ENCODE data around the gene PLA2G10. TPM values are rescaled to one million over a fixed set of nuclear protein-coding genes. Genes with fewer than 3 reads are reported as not detected.
"Not testable (repeated sequence)": the region's sequence is repeated elsewhere in the genome, so short reads cannot be mapped to it uniquely, and the experiment has no call there.

Gene PLA2G10
- total RNA-seq, 1 experiment from 2014 or later, result not detected

DNA sequence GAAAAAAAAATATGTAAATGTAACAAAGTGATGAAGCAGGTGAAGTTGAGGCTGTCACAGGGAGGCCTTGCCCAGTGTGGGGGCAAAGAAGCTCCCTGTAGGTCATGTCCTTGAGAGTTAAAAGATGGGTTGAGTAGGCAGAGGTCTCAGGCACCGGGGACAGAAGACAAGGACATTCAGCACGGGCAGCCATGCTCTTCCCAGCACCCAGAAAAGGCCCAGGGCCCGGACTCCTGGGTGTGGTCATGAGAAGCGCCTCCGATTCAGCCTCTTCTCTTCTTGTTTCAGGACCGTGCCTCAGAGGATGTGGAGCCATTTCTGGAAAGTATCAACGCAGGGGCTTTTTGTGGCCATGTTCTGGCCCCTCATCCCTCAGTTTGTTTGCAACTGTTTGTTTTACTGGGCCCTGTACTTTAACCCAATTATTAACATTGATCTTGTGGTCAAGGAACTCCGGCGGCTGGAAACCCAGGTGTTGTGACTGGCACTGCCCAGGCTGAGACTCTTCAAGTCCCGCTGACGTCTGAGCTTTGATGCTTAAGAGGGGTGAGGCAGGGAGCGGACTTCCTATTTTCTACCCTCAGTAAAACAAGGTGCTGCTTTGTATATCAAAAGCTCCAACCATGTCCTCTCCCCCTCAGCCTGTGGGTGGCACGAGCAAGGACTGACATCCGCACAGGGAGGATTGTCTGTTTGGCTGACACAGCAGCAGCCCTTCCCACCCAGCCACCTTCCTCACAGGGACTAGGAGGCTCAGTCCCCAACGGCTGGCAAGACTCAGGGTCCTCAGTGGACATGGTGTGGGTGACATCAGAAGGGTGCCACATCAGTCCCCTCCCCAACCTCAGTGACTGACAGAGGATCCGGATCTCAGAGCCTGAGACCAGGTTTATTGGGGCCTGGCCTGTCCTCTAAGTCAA, 26.5 kb downstream of the PLA2G10 start:
- DNase-seq (ENCODE audit: low read depth), result no peak

DNA sequence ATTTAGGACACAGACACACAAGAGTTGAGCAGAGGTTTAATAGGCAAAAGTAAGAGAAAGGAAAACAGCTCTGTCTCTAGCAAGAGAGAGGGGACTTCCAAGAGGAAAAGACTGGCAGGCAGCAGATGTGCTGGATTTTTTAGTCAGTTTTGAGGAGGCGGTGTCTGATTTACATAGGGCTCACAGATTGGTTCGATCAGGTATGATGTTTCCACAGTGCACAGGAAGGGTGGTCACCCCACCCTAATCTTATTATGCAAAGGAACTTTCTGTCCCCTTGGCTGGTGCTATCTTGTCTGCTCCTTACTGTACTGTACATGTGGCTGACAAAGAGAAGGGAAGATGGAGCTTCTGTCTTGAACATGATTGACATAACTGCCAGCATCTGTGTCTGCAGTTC, 36.0 kb downstream of the PLA2G10 start:
- no peak for DNase-seq (ENCODE audit: low read depth)

- DNase-seq (ENCODE audit: low read depth), result no peak
These were observed 41.4 kb downstream of the PLA2G10 start for GRCh38 chr16:14652726-14653125.

DNA sequence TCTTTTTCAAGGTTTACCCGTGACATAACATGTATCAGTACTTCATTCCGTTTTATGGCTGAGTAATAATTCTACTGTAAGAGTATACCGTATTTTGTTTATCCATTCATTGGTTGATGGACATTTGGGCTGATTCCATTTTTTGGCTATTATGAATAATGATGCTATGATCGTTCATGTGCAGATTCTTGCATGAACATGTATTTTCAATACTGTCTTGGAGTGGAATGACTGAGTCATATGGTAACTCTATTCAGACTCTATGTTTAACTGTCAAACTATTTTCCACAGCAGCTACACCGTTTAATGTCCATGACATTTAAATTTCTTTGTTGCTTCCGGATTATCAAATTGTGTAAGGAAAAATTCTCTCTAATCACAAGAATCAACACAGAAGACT, 43.5 kb downstream of the PLA2G10 start:
- no peak for DNase-seq (ENCODE audit: low read depth)

- no peak for DNase-seq (ENCODE audit: low read depth)
These were observed 44.3 kb downstream of the PLA2G10 start for GRCh38 chr16:14649816-14650215.

DNA sequence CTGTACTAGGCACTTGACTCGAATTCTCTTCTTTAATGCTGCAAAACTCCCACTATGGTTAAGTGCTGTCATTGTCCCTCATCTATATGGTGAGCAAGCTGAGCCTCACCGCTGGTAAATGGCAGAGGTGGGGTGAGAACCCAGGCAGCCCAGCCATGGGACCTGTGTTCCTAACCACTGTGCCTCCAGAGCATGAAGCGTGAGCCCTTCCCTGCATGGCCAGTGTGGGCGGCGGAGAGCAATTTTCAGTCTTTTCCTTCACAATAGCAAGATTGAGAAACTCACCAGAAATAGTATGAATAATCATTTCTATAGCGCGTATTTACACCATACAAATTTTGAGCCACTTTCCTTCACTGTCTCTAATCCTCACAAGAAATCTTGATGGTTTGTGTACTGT, 52.2 kb downstream of the PLA2G10 start:
- no peak for DNase-seq (ENCODE audit: low read depth)

GRCh38 chr16:14641206-14641605, 52.9 kb downstream of the PLA2G10 start:
- no peak for DNase-seq (ENCODE audit: low read depth)

DNA sequence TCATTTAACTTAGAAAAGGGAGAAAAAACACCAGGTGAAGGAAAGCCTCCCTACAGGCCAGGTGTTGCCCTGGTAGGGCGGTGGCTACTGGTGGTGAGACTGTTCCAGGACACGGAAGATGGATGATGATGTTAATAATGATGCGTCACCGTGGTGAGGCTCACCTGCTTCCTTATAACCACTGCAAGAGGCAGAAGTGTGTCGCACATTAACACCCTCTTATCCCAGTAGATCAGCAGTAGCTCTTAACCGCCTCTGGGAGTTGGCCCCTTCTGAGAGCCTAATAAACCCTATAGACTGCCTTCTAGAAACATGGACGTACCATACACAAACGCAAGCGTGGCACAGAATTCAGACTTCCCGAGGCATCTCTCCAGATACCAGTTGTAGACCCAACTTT, 53.6 kb downstream of the PLA2G10 start:
- no peak for DNase-seq (ENCODE audit: low read depth)

DNA sequence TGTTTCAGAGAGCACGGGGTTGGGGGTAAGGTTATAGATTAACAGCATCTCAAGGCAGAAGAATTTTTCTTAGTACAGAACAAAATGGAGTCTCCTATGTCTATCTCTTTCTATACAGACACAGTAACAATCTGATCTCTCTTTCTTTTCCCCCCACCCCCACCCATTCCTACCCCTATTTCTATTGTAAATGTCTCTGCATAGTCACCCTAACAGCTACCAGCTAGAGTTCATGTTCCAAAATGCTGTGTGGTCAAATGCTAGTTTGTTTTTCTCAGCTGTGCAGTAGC, 57.2 kb downstream of the PLA2G10 start:
- not testable (repeated sequence) for DNase-seq (ENCODE audit: low read depth)

GRCh38 chr16:14636179-14636950, 57.7 kb downstream of the PLA2G10 start:
- not testable (repeated sequence) for DNase-seq (ENCODE audit: low read depth)

- DNase-seq (ENCODE audit: low read depth), result no peak
These were observed 58.5 kb downstream of the PLA2G10 start for GRCh38 chr16:14635395-14636165.

DNA sequence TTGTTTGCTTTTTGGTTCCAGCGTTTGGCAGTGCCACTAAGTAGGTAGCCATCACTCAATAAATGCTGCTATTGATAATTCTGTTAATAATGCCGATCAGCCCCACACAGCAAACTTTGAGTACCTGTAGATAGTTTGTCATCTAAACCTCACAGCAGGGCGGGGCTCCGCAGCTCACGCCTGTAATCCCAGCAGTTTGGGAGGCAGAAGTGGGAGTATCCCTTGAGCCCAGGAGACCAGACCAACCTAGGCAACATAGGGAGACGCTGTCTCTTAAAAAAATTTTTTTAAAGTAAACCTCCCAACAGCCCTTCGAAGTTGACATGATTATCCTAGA, 59.8 kb downstream of the PLA2G10 start:
- DNase-seq (ENCODE audit: low read depth), result no peak

DNA sequence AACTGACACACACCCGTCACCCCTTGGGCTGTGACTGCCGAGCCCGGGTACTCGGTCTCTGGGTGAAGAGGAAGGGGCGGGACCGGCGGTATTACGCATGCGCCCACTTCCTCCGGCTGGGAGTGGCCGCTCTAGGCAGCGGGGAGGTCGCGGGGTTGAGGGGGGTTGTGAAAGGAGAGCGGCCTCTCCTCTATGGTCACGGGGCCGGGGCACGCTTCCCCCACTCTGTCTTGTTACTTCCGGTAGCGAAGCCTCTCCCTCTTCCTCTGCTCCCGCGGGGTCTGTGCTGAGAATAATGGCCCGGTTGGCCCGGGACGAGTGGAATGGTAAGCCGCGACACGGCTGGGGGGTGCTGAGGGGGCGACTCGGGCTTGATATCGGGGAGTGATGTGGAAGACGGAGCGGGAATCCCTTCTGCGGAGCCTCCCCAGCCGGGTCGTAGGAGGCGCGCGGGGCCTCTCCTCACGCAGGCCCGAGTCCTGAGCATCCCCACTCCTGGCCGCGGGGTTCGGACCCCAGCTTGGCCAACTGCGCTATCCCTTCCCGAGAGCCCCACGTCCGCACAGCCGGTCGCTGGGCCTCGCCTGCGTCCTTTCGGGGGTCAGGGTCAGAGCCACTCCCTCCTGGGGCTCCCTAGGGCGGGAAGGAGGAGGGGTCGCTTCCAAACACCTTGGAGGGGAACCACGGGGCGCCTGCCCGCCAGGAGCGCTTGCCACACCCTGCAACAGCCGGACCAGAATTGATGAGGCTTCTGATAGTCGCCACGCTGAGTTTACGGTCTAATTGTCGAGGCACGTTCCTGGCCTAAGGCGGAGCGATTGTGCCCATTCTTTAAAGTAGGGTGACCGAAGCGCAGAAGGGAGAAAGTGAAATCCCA, 61.2 kb downstream of the PLA2G10 start, which contains the start of gene BFAR:
Gene BFAR, plus strand, starts transcription at position 259 of the 877 bp plus-strand sequence. CDS start 11,396 bp downstream, outside the sequence.
- peak; percentile 98 for DNase-seq (ENCODE audit: low read depth)

- DNase-seq (ENCODE audit: low read depth), result not testable (repeated sequence)
These were observed 63.3 kb downstream of the PLA2G10 start for GRCh38 chr16:14630620-14631330.

GRCh38 chr16:14629919-14630619, 64.0 kb downstream of the PLA2G10 start, which contains the start of gene PARN:
PARN (minus strand) TSS chr16:14630260; CDS start chr16:14630125, 135 bp downstream.
- peak; percentile 95 for DNase-seq (ENCODE audit: low read depth)

DNA sequence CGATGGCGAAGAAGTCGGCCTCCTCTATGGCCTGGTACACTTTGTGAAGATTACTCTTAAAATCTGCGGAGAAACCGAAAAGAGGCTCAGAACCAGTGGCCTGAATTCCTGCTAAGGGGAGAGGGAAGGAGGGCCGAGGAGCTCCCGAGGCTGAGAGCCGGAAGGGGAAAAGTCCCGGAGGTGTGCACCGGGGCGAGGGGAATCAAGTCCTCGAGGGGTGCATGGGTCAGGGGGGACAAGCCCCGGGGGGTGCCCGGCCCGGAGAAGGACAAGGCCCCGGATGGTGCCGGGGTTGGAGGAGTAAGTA, 64.5 kb downstream of the PLA2G10 start:
- peak; percentile 10 for DNase-seq (ENCODE audit: low read depth)

GRCh38 chr16:14628806-14629611, 65.1 kb downstream of the PLA2G10 start:
- no peak for DNase-seq (ENCODE audit: low read depth)

GRCh38 chr16:14627078-14627477, 67.0 kb downstream of the PLA2G10 start:
- DNase-seq (ENCODE audit: low read depth), result no peak

All from HT1080 (cell line).